ENCODE measurements around the gene ZNF541.
"Not testable (repeated sequence)": the region's sequence is repeated elsewhere in the genome, so short reads cannot be mapped to it uniquely, and the experiment has no call there.

Gene ZNF541

DNA sequence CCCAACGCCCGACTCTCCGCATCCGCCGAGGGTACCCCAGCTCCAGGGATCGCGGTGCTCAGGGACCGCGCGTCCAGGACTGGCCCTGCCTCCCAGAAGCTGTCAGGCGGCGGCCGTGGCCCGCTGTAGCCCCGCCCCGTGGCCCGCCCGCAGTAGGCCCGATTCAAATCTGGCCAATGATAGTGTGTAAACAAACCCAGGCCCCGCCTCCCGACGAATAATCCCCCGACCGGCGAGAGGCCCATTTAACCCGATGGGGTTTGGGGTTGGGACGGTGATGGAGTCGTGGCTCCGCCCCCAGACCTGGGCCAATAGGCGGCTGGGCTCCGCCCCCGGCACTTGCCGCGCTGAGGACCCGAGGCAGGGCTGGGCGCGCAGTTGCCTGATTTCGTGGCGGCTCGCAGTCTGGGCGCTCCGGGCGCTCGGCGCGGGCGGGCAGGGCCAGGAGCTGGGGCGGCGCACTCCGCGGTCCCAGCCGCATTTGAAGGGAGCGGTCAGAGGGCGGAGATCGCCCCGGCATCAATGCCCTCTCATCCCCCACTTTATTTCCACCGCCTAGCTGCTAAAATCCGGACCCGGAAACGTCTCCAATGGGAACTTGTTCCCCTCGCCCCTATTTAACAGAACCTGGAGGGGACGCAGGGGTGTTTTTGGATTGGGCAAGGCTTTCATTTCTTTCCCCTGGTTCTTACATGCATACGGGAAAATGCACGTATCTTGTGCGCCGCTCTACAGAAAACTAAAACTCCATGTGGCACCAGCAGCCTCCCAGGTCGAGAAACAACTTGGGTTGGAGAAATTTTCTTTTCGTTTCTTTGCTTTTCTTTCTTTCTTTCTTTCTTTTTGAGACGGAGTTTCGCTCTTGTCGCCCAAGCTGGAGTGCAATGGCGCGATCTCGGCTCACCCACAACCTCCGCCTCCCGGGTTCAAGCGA, 27.6 kb upstream of the ZNF541 start:
- DNase-seq, result peak; percentile 99

DNA sequence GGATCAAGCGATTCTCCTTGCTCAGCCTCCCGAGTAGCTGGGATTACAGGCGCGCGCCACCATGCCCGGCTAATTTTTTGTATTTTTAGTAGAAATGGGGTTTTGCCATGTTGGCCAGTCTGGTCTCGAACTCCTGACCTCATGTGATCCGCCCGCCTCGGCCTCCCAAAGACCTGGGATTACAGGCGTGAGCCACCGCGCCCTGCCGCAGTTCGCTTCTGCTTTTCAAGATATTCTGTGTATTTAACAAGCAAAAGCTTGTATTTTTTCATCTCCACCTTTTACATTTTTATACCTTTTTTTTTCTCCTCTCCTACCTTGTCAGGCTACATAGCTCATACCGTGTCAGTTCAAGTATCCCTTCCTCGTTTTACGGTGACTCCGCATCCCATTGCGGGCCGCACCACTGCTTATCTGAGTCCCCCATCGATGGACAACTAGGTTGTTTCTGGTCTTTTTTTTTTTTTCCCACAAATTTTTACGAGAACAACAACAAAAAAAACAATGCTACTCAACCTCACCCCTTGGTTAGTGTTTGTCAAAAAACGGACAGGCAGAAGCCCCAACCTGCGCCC, 26.8 kb upstream of the ZNF541 start:
- DNase-seq, result not testable (repeated sequence)

DNA sequence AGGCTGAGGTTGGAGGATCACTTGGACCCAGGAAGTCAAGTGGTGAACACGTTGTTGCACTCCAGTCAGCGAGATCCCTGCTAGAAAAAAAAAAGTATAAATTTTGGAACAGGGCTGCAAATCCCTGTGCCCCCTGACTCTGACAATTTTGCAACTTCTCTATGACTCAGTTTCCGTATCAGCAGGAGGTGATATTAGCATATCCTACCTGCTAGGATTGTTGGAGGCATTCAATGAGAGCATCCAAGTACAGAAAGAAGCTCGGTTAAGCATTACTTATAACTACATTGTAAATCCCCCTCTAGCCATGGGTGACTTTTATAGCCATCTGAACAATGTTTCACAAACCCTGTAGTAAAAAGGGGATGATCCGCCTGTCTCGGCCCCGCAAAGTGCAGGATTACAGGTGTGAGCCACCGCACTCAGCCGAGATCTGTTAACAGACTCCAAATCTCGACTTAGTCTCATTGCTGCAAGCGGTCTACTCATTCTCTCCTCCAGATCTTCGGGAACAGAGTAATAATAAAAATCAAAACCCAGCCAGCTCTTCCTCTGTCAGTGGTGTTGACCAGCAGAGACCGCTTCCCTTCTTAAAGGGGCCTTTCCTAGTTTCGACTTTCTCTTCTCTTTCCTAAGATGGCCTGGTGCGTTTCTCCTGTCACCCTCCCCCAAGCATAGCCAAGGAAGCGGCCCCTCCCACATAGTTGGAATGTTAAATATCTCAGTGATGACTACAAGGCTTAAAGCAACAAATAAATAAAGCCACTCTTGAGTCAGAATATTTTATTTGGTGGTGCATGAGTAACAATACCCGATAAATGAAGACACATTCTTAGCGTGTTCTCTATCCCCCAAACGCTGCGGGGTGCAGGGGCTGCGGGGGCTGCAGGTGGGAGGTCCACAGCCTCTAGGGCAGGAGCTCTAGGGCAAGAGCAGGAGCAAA, 25.7 kb upstream of the ZNF541 start:
- DNase-seq, result peak; percentile 97

DNA sequence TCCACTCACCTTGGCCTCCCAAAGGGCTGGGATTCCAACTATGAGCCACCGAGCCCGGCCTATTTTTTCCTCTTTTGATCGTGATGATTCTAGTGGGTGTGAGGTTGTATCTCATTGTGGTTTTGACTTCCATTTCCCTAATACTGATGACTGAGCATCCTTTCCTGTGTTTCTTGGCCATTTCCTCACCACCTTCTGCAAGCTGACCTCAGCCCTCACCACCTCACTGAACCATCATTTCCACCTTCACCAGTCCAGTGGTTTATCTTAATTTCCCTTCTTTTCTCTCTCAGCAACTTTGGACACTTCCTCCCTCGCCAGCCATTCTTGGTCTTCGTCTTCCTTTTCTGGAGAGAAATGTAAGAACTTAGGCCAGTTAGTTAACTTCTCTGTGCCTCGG, 23.0 kb upstream of the ZNF541 start:
- DNase-seq, result no peak

DNA sequence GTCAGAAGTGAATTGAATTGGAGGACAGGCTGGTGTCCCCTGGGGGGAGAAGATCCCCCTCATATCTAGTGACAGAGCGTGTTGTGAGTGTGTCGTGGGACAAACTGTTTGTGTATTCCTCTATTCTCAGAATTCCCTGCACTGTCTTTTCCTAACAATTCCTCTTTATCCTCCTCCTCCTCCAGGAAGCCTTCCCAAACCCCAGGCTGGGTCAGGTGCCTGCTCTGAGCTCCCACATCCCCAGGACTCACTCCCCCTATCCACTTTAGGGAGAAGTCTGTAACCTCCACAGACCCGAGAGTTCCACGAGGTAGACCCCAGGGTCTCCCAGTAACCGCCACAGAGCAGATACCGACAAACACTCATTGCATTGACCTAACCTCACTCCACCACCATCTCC, 20.9 kb upstream of the ZNF541 start:
- no peak for DNase-seq

DNA sequence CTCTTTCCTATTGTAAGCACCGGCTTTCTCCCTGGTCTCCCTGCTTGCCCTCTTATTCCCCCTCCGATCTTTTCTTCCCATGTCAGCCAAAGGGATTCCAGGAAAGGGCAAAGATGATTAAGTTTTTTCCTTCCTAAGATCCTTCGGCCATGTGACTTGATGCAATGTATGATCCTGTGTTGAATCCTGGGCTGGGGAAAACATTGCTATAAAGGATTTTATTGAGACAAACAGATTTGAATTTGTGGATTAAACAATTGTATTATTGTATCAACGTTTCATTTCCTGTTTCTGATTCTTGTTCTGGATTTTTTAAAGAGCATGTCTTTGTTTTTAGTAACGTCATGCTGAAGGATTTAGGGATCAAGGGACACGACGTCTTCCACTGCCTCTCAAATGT, 16.9 kb upstream of the ZNF541 start:
- no peak for DNase-seq

DNA sequence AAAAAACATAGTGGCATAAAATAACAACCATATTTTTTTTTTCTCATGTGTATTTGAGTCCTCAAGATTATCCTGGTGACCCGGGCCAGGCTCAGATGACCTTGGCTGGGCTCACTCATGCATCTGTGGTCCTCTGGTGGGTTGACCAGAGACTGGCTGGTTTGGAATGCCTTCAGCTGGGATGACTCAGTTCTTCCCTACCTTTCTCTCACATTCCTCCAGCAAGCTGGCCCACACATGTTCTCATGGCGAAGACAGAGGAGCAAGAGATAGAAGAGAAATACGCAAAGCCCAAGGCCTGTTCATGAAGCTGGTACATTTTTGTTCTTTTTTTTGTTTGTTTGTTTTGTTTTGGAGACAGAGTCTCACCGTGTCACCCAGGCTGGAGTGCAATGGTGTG, 14.3 kb upstream of the ZNF541 start:
- DNase-seq, result peak; percentile 43

DNA sequence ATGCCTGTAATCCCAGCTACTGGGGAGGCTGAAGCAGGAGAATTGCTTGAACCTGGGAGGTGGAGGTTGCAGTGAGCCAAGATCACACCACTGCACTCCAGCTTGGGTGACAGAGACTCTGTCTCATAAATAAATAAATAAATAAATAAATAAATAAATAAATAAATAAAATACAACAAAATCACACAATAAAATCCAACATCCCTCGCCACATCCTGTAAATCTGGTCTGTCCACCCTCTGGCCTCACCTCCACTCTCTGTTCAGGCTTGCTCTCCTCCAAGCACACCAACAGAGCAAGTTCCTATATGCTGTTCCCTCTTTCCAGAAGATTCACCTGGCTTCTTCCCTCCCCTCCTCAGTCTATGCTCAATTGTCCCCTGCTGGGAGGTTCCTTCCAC, 10.2 kb upstream of the ZNF541 start:
- DNase-seq, result not testable (repeated sequence)

DNA sequence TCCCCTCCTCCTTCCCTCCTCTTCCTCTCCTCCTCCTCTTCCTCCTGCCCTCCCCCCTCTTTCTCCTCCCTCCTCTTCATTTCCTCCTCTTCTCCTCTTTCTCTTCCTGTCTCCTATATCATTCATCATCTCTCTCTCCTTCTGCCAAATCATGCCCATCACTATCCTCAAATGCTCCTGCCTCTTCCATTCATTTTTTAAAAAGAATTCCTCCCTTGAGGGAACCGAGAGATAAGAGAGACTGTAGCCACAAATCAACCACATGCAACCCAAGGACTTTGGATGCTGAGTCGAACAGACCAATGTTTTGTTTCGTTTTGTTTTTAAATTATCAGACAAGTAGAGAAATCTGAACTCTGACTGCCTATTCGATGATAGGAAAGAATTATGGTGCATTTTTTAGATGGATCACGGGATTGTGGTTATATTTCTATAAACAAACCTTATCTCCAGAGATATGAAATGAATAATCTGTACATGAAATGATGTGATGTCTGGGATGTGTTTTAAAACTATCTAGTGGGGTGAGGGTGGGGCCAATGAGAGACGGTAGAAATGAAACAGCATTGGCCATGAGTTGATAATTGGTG, 9.5 kb upstream of the ZNF541 start:
- DNase-seq, result peak; percentile 81

DNA sequence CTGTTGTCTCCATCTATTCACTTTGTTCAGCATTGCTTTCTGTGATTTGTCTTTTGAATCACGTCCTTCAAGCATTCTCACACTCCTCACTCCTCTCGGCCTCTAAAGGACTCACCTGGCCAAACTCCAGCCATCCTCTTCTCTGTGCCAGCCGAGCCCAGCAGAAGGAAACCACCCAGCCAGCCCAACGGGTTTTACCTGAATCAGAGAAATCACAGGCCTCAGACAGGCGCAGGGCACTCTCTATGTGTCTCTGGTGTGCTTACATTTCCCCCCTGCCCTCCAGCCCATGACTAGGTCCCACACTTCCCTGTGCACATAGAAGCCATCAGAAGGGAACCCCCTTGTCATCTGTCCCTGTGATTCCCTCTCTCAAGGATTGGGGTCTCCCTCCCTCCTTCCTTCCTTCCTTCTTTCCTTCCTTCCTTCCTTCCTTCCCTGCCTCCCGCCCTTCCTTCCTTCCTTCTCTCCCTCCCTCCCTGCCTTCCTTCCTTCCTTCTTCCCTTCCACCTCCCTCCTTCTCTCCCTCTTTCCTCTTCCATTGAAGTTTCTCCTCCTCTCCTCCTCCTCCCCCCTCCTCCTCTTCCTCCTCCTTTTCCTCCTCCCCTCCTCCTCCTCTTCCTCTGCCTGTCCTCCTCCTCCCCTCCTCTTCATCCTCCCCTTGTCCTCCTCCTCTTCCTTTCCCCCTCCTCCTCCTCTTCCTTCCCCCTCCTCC, 8.8 kb upstream of the ZNF541 start:
- no peak for DNase-seq

DNA sequence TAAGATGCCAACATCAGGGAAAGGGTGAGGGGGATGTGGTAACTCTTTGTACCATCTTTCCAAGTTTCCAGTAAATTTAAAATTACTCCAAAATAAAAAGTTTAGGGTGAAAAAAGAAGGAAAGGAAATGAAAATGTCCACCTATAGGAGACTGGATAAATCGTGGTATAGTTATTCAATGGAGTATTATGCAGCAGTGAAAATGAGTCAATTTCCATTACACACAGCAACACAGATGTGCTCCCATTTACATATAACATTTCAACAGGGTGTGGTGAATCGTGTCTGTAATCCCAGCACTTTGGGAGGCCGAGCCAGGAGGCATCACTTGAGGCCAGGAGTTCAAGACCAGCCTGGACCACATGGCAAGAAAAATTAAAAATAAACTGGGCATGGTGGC, 7.4 kb upstream of the ZNF541 start:
- no peak for DNase-seq

DNA sequence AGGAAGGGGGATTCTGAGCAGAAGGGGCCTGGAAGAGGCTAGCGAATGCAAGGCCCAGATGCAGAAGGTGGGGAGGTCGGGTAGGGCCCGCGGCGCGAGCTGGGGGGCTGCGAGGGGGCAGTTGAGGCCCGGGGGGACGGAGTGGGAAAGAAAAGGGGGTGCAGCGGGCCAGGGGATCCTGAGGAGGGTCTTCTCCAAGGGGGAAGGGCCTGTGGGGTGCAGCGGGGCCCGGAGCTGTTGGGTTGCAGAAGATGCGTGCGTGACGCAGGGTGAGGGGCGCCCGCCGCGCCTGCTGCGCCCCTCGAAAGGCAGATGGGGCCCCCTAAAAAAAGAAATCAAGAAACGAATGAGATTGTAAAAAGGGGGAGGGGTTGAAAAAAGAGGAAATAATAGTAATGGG, 313 bp downstream of the ZNF541 start:
- no peak for DNase-seq

DNA sequence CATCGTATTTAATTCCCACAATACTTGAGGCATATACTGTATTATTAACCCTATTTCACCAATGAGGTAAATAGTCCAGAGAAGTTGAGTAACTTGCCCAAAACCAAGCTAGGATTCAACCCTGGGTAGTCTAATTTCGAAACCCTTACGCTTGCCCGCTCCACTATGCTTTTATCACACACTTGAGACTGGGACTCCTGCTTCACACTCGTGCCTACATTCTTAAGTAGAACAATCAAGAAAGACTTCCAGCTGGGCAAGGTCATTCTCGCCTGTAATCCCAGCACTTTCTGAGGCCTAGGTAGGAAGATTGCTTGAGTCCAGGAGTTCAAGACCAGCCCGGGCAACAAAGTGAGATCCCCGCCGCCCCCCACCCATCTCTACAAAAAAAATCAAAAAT, 3.6 kb downstream of the ZNF541 start:
- DNase-seq, result no peak

DNA sequence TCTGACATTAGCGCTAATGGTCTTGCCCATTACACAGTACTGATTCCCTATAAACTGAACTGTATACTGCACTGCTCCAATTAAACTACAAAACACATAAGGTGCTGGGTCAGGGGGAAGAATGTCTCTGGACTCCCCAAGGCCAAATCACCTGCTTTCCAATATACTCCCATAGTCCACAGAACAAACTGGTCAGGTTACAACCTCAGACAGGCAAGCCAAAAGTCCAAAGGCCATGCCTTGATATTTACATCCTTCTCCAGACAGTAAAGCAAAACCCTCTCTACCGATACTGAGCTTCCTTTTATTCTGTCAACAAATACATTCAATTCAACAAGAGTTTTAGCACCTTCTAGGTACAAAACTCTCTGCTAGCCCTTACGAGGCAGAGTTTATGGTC, 8.9 kb downstream of the ZNF541 start:
- DNase-seq, result no peak

DNA sequence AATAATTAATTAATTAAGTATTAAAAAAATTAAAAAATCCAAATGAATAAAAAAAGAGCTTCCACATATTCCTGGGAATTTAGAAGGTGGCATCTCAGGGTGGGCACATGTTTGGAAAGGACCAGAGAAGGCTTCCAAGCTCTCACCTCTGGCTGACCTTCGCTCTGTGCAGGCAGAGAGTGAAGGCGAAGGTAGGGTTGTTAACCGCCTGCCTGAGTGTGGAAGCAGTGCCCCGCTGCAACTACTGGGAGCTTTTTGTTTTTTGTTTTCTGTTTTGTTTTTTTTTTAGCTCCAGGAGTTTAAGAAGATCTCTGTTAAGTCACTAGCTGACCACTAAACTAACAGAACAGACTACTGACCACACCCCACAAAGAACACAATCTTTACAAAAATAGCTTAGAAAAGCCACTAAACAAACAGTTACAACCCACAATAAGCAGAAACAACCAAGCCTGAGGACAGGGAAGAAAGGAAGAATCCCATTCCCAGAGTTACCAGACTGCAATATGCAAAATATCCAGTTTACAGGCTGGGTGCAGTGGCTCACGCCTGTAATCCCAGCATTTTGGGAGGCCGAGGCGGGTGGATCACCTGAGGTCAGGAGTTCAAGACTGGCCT, 11.4 kb downstream of the ZNF541 start:
- DNase-seq, result no peak

DNA sequence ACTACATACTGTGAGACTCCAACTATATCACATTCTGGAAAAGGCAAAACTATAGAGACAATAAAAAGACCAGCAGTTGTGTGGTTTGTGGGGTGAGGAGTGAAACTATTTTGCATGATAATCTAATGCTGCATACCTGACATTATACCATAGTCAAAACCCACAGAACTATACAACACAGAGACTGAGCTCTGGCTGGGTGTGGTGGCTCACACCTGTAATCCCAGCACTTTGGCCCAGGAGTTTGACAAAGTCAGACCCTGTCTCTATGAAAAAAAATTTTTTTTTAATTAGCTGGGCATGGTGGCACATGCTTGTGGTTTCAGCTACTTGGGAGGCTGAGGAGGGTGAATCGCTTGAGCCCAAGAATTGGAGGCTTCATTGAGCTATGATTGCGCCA, 11.9 kb downstream of the ZNF541 start:
- DNase-seq, result no peak

DNA sequence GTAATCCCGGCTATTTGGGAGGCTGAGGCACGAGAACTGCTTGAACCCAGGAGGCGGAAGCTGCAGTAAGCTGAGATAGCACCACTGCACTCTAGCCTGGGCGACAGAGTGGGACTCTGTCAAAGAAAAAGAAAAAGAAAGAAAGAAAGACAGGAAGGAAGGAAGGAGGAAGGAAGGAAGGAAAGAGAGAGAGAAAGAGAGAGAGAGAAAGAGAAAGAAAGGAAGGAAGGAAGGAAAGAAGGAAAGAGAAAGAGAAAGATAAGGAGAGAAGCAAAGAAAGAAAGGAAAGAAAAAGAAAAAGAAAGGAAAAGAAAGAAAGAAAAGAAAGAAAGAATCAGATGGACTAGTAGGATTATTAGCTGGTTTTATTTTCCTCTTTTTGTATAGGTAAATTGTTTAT, 22.8 kb downstream of the ZNF541 start:
- DNase-seq, result no peak

DNA sequence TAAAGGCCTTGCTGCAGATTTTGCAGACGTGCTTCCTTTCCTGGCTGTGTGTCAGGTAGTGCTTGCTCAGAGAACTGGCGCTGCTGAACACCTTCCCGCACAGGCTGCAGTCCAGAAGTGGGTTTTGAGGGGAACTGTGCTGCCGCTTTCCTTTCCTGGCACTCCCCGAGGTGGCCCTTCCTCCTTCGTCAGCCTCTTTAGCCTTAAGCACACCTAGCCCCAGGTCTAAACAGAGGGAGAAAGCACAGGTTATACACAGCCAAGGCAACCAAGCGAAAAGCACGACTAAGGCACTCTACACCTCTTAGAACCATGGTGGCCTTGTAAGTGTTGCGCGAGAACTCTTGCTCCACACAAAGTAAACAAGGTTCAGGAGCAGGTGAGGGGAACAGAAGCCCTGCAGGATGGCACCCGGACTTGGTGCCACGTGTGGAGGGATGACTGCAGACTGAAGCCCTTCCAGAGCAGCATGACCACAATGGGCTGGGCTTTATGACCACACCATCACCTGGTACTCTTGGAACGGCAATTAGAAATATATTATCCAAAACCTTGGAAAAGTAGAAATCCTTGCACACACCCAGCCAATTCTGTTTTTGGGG, 23.6 kb downstream of the ZNF541 start:
- no peak for DNase-seq

DNA sequence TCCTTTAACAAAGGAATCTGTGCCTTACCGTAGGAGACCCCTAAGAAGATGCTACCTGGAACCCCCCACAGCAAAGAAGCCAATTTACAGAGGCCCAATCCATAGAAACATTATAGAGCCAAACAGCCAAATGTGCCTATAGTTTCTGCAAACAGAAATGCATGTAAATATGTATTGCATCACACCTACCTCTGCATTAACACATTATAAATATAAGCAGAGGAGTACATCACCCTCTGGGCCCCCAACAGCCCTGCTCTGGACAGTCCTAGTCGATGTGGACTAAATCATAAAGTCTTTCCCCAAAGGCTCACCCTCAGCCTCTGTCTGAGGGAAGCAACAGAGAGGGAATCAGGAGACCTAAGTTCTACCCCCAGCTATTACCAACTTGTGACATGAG, 25.7 kb downstream of the ZNF541 start:
- DNase-seq, result no peak

DNA sequence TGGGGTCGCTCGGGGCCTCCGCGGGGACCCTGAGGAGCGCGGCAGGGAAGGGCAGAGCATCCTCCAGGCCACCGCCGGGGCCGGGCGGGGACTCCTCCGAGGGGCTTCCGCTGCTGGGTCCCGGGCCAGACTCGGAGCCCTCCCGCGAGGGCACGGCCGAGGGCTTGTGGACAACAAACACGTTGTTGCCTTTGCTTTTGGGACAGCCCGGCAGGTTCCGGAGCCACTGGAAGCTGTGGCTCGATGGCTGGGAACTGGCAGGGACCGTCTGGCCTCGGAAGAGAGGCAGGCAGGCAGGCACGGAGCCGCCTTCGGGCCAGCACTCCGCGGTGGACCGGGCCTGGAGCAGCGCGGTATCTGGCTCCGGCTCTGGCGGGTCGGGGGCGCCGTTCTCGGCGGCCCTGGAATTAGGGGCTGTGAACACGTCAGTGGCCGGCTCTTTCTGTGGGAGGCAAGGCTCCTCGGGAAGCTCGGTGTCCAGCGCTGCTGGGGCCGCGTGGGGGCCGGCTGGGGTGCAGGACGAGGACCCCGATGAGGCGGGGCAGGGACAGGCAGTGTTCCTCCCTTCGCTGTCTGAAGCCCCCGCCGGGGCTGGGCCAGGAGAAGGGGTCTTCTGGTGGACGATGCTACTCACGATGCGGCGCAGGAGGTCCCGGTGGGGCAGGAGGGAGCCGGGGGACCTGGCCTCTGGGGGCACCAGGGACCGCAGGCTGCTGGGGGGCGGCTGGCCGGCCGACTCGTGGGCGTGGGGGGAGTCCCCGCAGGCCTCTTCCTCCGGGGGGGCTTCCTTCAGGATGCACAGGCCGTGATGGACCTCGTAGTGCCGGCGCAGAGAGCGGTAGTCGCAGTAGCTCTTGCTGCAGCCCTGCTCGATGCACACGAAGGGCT, 27.6 kb downstream of the ZNF541 start:
- no peak for DNase-seq
